GM18520 (cell line): ENCODE measurements around the gene SMIM5.
"Not testable (repeated sequence)": the region's sequence is repeated elsewhere in the genome, so short reads cannot be mapped to it uniquely, and the experiment has no call there.

Experiments
- ATAC-seq: cut with Tn5 transposase; IDR thresholded peaks from one replicate; pipeline ENCODE4 v1.9.1; 2021; ENCODE audit not compliant: unreplicated experiment

SMIM5 gene, protein sequence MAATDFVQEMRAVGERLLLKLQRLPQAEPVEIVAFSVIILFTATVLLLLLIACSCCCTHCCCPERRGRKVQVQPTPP

GRCh38 chr17:75632863-75633485 lies at the start of gene SMIM5:
TSS of gene SMIM5 (plus strand) at chr17:75633434. CDS start at chr17:75640202, 6,768 bp downstream.
- ATAC-seq = no peak

- ATAC-seq = no peak
Measured at GRCh38 chr17:75584849-75585175, 48.4 kb upstream of the SMIM5 start.

GRCh38 chr17:75587675-75588595 lies 45.3 kb upstream of the SMIM5 start, which contains the start of gene MYO15B:
TSS of gene MYO15B (plus strand) at chr17:75587800. CDS start at chr17:75588058, 258 bp downstream.
- ATAC-seq = no peak

GRCh38 chr17:75588596-75589011 lies 44.6 kb upstream of the SMIM5 start:
- no peak for ATAC-seq

GRCh38 chr17:75589012-75589918 lies 44.0 kb upstream of the SMIM5 start:
- ATAC-seq = peak; percentile 47

DNA sequence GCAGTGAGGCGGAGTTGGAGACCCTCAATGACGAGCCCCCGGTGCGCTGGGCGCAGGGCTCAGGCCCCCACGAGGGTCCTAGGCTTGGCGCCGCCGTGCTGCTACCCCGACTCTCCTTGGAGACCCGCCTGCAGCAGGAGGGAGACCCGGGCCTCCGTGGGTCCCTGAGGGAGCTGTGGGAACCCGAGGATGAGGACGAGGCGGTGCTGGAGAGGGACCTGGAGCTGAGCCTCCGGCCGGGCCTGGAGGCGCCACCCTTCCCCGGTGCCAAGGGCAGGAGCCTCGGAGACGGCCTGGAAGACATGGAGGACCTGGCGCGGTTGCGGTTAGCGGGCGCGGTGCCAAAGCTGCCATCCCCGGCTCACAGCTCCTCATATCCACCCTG lies 43.3 kb upstream of the SMIM5 start:
- ATAC-seq = no peak

GRCh38 chr17:75590314-75590761 lies 42.9 kb upstream of the SMIM5 start:
- no peak for ATAC-seq

DNA sequence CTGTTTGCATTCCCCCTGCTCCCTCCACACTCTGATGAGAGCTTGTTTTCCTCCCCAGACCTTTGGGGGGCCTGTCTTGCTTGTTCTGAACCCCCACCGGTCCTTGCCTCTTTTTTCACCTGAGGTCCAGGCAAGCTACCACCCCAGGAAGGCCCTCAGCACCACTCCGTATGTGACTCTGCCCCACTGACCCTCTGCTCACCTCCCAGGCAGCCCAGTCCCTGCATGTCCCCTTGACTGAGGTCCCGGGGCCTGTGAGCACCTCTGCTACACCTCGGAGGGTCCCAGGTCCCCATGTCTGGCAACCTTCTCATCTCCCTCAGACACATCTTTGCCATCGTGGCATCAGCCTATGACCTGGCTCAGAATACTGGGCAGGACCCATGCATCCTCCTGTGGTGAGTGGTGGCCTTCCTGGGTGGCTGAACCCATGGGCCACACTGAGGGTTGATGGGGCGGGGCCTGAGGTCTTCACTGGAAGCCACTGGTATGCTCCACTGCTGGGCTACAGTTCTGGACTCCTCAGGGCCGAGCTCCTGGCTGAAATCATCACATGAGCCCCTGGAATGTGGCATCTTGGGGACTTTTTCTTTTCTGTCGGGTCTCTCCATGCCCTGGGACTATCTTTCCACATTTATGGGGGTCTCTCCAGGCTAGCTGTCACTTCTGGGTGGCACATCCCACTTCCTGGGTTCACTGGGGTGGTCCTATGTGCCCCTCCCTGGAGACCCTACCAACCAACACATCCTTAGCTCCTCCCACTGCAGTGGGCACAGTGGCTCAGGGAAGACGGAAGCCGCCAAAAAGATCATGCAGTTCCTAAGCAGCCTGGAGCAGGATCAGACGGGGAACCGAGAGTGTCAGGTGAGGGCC lies 42.1 kb upstream of the SMIM5 start:
- ATAC-seq = no peak

- no peak for ATAC-seq
Measured at GRCh38 chr17:75591722-75592302, 41.4 kb upstream of the SMIM5 start.

DNA sequence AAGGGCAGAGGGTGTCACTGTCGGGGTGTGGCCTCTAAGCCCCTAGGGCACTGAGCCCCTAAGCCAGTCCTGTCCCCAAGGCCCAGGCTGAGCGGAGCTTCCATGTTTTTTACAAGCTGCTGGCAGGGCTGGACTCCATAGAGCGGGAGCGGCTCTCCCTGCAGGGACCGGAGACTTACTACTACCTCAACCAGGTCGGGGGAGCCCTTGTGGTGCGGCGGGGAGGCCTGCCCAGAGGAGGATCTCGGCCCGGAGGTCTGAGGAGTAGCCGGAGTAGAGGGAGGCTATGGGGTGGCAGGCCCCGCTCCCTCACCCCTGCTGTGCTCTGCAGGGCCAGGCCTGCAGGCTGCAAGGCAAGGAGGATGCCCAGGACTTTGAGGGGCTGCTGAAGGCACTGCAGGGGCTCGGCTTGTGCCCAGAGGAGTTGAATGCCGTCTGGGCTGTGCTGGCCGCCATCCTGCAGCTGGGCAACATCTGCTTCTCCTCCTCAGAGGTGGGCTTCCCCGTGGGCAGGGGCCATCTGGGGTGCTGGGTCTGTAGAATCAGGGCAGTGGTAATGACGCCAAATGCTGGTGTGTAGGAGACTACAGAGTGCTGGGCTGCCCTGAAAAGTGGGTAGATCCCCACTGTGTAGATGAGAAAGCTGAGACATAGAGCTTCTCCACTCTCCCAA lies 40.8 kb upstream of the SMIM5 start:
- ATAC-seq = no peak

- not testable (repeated sequence) for ATAC-seq
Measured at GRCh38 chr17:75593430-75593829, 39.8 kb upstream of the SMIM5 start.

DNA sequence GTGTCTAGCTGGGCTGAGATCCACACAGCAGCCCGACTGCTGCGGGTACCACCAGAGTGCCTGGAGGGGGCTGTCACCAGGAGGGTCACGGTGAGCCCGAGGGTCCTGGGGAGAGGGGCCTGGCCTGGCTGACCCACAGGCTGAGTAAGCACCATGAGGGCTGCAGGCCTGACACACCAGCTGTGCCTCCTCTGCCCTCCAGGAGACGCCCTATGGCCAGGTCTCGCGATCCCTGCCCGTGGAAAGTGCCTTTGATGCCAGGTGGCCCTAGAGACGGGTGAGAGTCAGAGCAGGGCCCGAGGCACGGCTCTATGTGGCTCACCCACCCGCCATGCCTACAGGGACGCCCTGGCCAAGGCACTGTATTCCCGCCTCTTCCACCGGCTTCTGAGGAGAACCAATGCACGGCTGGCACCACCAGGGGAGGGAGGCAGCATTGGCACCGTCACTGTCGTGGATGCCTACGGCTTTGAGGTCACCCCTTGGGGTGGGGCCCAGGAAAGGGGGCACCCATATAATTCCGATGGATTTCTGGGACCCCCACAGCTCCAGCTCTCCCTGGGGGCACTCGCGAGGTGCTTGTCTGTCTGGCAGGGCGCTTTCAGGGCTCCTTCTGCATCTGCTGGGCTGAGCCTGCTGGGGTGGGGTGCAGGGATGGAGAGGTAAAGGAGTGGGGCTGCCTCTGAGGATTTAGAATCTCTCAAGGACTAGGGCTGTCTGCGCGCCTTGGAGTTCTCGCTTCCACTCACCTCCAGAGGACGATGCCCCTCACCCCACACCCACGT lies 38.5 kb upstream of the SMIM5 start:
- no peak for ATAC-seq

DNA sequence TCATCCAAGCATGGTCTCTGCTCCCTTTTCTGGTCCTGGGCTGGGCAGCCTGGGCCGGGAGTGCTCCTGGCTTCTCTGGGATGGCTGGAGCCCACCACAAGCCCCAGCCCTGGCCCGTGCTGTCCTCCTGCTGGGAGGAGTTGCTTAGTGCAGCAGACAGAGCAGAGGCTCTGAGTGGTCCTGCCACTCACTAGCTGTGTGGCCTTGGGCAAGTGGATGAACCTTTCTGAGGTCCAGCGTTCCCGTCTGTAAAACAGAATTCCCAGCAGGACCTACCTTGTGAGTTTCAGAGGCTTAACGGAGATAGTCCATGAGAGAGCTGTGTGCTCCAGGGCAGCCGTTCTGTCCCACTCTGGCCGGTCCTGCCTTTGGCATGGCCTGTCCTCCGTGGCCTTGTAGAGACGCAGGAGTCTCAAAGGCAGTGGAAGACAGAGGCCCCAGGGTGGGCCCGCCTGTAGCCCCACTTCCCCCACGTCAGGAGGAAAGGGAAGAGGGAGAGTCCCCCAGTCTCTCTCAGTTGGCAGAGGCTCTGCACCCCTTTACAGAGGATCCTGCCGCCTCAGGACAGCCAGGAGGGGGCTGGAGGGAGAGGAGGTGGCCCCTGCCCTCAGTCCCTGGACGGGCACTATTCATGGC lies 37.8 kb upstream of the SMIM5 start:
- no peak for ATAC-seq

- no peak for ATAC-seq
Measured at GRCh38 chr17:75595920-75596313, 37.3 kb upstream of the SMIM5 start.

DNA sequence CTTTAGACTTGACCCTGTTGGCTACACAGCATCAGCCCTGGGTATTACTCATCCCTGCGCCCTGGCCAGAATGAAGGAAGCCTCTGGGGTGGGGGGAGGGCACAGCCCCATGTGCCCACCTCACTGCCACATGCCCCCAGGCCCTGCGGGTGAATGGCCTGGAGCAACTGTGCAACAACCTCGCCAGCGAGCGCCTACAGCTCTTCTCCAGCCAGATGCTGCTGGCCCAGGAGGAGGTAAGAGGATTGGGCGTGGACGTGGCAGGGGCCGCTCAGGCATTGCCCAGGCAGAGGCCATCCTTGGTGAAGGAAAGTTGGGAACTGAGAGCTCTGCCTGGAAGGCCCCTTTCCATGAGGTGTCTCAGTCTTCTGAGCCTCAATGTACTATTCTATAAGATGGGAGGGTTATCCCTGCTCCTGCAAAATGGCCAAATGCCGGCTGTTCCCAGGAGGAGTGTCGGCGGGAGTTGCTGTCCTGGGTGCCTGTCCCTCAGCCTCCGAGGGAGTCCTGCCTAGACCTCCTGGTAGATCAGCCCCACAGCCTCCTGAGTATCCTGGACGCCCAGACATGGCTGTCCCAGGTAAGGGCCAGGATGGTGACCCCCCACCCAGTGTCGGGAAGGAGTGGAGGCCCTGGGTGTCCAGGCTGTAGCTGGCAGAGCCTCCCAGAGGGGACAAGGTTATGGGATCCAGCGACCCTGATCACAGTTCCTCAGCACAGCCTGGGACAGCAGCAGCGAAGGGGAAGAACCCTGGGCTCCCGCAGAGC lies 36.7 kb upstream of the SMIM5 start:
- no peak for ATAC-seq

DNA sequence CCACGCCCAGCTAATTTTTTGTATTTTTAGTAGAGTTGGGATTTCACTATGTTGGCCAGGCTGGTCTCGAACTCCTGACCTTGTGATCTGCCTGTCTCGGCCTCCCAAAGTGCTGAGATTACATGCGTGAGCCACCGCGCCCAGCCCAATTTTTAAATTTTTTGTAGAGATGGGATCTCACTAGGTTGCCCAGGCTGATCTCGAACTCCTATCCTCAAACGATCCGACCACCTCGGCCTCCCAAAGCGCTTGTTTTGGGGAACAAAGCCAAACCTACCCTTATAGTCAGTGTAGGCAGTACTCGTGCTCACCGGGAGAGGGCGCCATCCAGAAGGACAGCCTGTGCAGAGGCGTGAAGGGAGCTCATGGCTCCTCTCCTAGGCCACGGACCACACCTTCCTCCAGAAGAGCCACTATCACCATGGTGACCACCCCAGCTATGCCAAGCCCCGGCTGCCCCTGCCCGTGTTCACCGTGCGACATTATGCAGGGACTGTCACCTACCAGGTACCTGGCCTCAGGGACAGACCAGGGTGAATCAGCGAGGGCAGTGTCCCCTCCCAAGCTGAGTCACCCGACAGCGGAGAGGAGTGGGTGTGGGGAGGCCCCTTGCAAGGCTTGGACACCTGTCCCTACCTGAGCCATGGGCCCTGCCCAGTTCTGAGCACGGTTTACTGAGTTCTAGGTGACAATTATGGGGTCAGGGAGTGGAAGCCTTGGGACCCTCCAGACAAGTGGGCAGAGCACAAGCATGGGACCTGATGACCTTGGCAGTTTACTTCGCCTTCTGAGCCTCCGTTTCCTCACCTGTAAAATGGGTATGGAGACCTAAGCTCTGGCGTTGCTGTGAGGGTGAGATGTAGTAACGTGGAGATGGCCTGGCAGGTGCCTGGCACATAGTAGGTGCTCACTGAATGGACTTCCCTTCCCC lies 31.9 kb upstream of the SMIM5 start:
- ATAC-seq = no peak
